Measurements from ENCODE around the gene PIAS3.

GRCh38 chr1:145837656-145838055 is 21.2 kb downstream of the PIAS3 start:
- TF ChIP-seq EZH2 (IDR thresholded peaks at IDR 0.05; ENCODE audit: borderline replicate concordance): no peak
- TF ChIP-seq CTCF (IDR thresholded peaks at IDR 0.05; ENCODE audit: poor library complexity): no peak
- no peak for TF ChIP-seq EZH2phosphoT487 (IDR thresholded peaks at IDR 0.05; ENCODE audit: low read depth, severe bottlenecking, unreplicated experiment)

Measured in hepatocyte (in vitro differentiated cells).